GM21723 (cell line): ENCODE results near the gene PCCA.
"Not testable (repeated sequence)": the region's sequence is repeated elsewhere in the genome, so short reads cannot be mapped to it uniquely, and the experiment has no call there.

Experiments
- ATAC-seq: cut with Tn5 transposase; IDR thresholded peaks from one replicate; pipeline ENCODE4 v1.9.1; 2021; ENCODE audit warnings: mild to moderate bottlenecking, moderate library complexity; ENCODE audit not compliant: unreplicated experiment

Gene PCCA

GRCh38 chr13:100563779-100564178, 474.9 kb downstream of the PCCA start:
- ATAC-seq, result no peak

GRCh38 chr13:100564444-100565223, 475.7 kb downstream of the PCCA start:
- ATAC-seq, result no peak

- no peak for ATAC-seq
Measured at GRCh38 chr13:100565286-100565685, 476.4 kb downstream of the PCCA start.

GRCh38 chr13:100566543-100566942, 477.6 kb downstream of the PCCA start:
- ATAC-seq, result no peak

- ATAC-seq, result peak; percentile 97
Measured at GRCh38 chr13:100573121-100573520, 484.2 kb downstream of the PCCA start.

- ATAC-seq, result not testable (repeated sequence)
Measured at GRCh38 chr13:100577239-100577638, 488.3 kb downstream of the PCCA start.
